SK-N-SH (cell line): ENCODE results near the gene LDAF1. TPM values are rescaled to one million over a fixed set of nuclear protein-coding genes. Genes with fewer than 3 reads are reported as not detected.

Experiments used
- CTCF ChIA-PET: fragments of 300-600, 350-600 bp; formaldehyde crosslinking; extraction: SDS; loops from one replicate; lab custom pipeline; 2021; lab: Yijun Ruan, JAX
- POLR2A ChIA-PET: fragments of 350-600 bp; sonication (Branson Sonifier 250); formaldehyde crosslinking; extraction: SDS; loops from one replicate; lab custom pipeline; 2020; ENCODE audit warnings: antibody characterized with exemption, inconsistent platforms; lab: Yijun Ruan, JAX
- DNase-seq: peaks from one replicate; pipeline ENCODE4 v3.0.0; 2012
- H2AFZ ChIP-seq: fragments of 200-600 bp; sonication (generic); 2 replicates; pipeline ENCODE4 v1.8.1; 2016; ENCODE audit warnings: antibody characterized with exemption, mild to moderate bottlenecking, low read depth
- H3F3A ChIP-seq: fragments of 200-600 bp; sonication (generic); replicated peaks from 2 replicates; pipeline ENCODE3; 2016; ENCODE audit warnings: antibody characterized with exemption, mild to moderate bottlenecking; ENCODE audit not compliant: insufficient read depth
- H3K27ac ChIP-seq, 2 experiments: fragments of 200-500 bp in 1 of 2; fragments of 200-600 bp in 1 of 2; sonication (Bioruptor generic) in 1 of 2; sonication (generic), shearing (Covaris generic) in 1 of 2; 2 replicates each; pipeline versions ENCODE4 v1.5.1 to v1.6.1; 2014 to 2016; ENCODE audit warnings: low read depth in 2 of 2, inconsistent platforms in 1 of 2, low read length in 1 of 2, mild to moderate bottlenecking in 1 of 2, mixed read lengths in 1 of 2
- H3K27me3 ChIP-seq: fragments of 200-600 bp; sonication (generic), shearing (Covaris generic); 2 replicates; pipeline ENCODE4 v1.6.1; 2016; ENCODE audit warnings: mixed run types; ENCODE audit not compliant: insufficient read depth
- H3K36me3 ChIP-seq, 2 experiments: fragments of 200-500 bp in 1 of 2; fragments of 200-600 bp in 1 of 2; sonication (Bioruptor generic) in 1 of 2; sonication (generic) in 1 of 2; replicated peaks in 1 of 2; 2 replicates each; pipeline versions ENCODE3 to v1.5.1; 2014 to 2016; ENCODE audit warnings: low read length in 1 of 2, mild to moderate bottlenecking in 1 of 2; ENCODE audit not compliant: insufficient read depth in 2 of 2, control insufficient read depth in 1 of 2
- H3K4me1 ChIP-seq, 2 experiments: fragments of 200-500 bp in 1 of 2; fragments of 200-600 bp in 1 of 2; sonication (Bioruptor generic) in 1 of 2; sonication (generic), shearing (Covaris generic) in 1 of 2; 2 replicates each; pipeline versions ENCODE4 v1.5.1 to v1.6.1; 2014 to 2016; ENCODE audit warnings: low read depth in 1 of 2, low read length in 1 of 2, mixed run types in 1 of 2; ENCODE audit not compliant: insufficient read depth in 2 of 2, control insufficient read depth in 1 of 2
- H3K4me2 ChIP-seq: fragments of 200-600 bp; sonication (generic), shearing (Covaris generic); 2 replicates; pipeline ENCODE4 v1.6.1; 2017; ENCODE audit warnings: mixed run types
- H3K4me3 ChIP-seq, 2 experiments: fragments of 200-500 bp in 1 of 2; fragments of 200-600 bp in 1 of 2; sonication (Bioruptor generic) in 1 of 2; sonication (generic), shearing (Covaris generic) in 1 of 2; 2 replicates each; pipeline versions ENCODE4 v1.5.1 to v1.8.1; 2014 to 2016; ENCODE audit warnings: low read depth in 2 of 2, inconsistent platforms in 1 of 2, low read length in 1 of 2, mild to moderate bottlenecking in 1 of 2, mixed read lengths in 1 of 2, moderate library complexity in 1 of 2
- H3K79me2 ChIP-seq: fragments of 200-600 bp; sonication (generic); 2 replicates; pipeline ENCODE4 v1.8.1; 2017; ENCODE audit warnings: mild to moderate bottlenecking; ENCODE audit not compliant: insufficient read depth
- H3K9ac ChIP-seq: fragments of 200-600 bp; sonication (generic); 2 replicates; pipeline ENCODE4 v1.6.1; 2017; ENCODE audit warnings: mixed run types
- H3K9me2 ChIP-seq: fragments of 200-600 bp; sonication (generic); 2 replicates; pipeline ENCODE4 v1.6.1; 2017; ENCODE audit warnings: mixed run types
- H3K9me3 ChIP-seq: fragments of 200-600 bp; sonication (generic); 2 replicates; pipeline ENCODE4 v1.6.1; 2017; ENCODE audit warnings: mixed run types, mild to moderate bottlenecking, moderate library complexity
- H4K20me1 ChIP-seq: fragments of 200-600 bp; sonication (generic); 2 replicates; pipeline ENCODE4 v1.6.1; 2017; ENCODE audit warnings: mild to moderate bottlenecking, mixed run types; ENCODE audit not compliant: insufficient read depth
- EZH2phosphoT487 ChIP-seq: fragments of 200-600 bp; sonication (generic); IDR thresholded peaks from 2 replicates; pipeline ENCODE4 v1.6.1; 2017; ENCODE audit warnings: low read depth, mixed run types, mild to moderate bottlenecking, antibody characterized with exemption, moderate library complexity, borderline replicate concordance
- FOXJ3 ChIP-seq: sonication (generic); formaldehyde crosslinking; IDR thresholded peaks from 2 replicates; pipeline ENCODE4 v1.5.1; 2020; ENCODE audit warnings: mild to moderate bottlenecking, missing genetic modification reagents
- JUND ChIP-seq: IDR thresholded peaks from 2 replicates; pipeline ENCODE4 v1.4.0; 2012
- NFIC ChIP-seq: IDR thresholded peaks from 2 replicates; pipeline ENCODE4 v1.4.0; 2012; ENCODE audit warnings: borderline replicate concordance
- RAD21 ChIP-seq: IDR thresholded peaks from 2 replicates; pipeline ENCODE4 v1.6.1; 2012; ENCODE audit warnings: mild to moderate bottlenecking, low read length
- RXRA ChIP-seq: IDR thresholded peaks from 2 replicates; pipeline ENCODE4 v1.4.0; 2012; ENCODE audit warnings: low read depth, mild to moderate bottlenecking, borderline replicate concordance
- SIN3A ChIP-seq: IDR thresholded peaks from 2 replicates; pipeline ENCODE4 v1.6.1; 2012; ENCODE audit warnings: low read depth, mild to moderate bottlenecking, low read length, moderate library complexity, borderline replicate concordance
- SMC3 ChIP-seq: IDR thresholded peaks from 2 replicates; pipeline ENCODE4 v1.6.1; 2012; ENCODE audit warnings: low read depth, low read length, improper control_type of control experiment
- TEAD4 ChIP-seq: IDR thresholded peaks from 2 replicates; pipeline ENCODE4 v1.4.0; 2012; ENCODE audit warnings: mild to moderate bottlenecking, borderline replicate concordance; ENCODE audit not compliant: insufficient read depth
- WGBS: methylation state at CpG from one replicate; pipeline ENCODE4 v1.1.6; 2017; ENCODE audit warnings: low lambda C conversion rate; 5-methylcytosine and 5-hydroxymethylcytosine counted together
- polyA plus RNA-seq, 3 experiments: library from polyadenylated mRNA; depleted of rRNA; stranded (reverse); fragments of >200 nt; gene quantifications; 2 replicates each; pipeline ENCODE4 v1.2.3, GENCODE V29; 2012
- TF ChIP-seq, protein P1 (sequence below): IDR thresholded peaks from 2 replicates; pipeline ENCODE4; 2012
- TF ChIP-seq, protein P2 (sequence below): fragments of 150-350 bp; IDR thresholded peaks from 2 replicates; pipeline ENCODE4 v1.6.1; 2017; ENCODE audit warnings: antibody characterized with exemption, low read length, low read depth, borderline replicate concordance
- TF ChIP-seq, protein P3 (sequence below): IDR thresholded peaks from 2 replicates; pipeline ENCODE4 v1.6.1; 2012; ENCODE audit warnings: mild to moderate bottlenecking, low read depth, low read length, moderate library complexity

Gene LDAF1
- polyA plus RNA-seq, 1 of the 3 experiments (the other 2 are of a cell fraction) = 10.0 TPM

DNA sequence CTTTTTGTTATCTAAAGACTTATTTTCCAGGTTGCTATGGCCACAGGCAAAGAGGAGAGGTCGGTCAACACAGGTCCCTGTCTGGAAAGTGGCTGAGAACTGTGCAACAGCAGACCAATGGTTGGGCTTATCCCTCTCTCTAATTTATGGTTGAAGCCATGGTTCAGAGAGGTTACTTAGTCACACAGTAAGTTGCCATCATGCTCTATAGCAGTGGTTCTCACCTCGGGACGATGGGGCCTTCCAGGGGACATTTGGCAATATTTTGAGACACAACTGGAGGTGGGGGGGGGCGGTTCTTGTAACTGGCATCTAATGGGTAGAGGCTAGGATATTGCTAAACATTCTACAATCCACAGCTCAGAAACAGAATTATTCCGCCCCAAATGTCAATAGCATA, 842 bp upstream of the LDAF1 start:
- Histone ChIP-seq H2AFZ (peak overlapping the region; percentile 94), H3K27me3 (no peaks in the 10 kb centered on the region), H3F3A (peaks cover 8% of the 10 kb centered on the region), H4K20me1 (no peaks in the 10 kb centered on the region), H3K9me3 (no peaks in the 10 kb centered on the region), H3K4me1 (peaks cover 6 to 11% of the 10 kb centered on the region in 2 experiments; a peak in 3 of 4 replicates), H3K9me2 (no peaks in the 10 kb centered on the region), H3K9ac (0 out of 2 replicates have a peak overlapping the region, but pooled peaks have one; percentile 83), H3K4me2 (peak overlapping the region; percentile 85), H3K79me2 (no peaks in the 10 kb centered on the region), H3K27ac (no peak overlapping the region), H3K4me3 (peak overlapping the region in 1 of 2 experiments; percentile 80; a peak in 2 of 4 replicates), H3K36me3 (no peaks in the 10 kb centered on the region)
- 82% methylated on average over 5 of the region's 5 CpGs for WGBS
- POLR2A ChIA-PET = interaction anchor here (1.0 kb wide), 1 partner anchor 143 kb away, joined by 3 read pairs; no protein-coding TSS in a partner anchor
- DNase-seq = no peak
- no peak for TF ChIP-seq JUND
- TF ChIP-seq SIN3A = no peak
- TF ChIP-seq, protein P1, sequence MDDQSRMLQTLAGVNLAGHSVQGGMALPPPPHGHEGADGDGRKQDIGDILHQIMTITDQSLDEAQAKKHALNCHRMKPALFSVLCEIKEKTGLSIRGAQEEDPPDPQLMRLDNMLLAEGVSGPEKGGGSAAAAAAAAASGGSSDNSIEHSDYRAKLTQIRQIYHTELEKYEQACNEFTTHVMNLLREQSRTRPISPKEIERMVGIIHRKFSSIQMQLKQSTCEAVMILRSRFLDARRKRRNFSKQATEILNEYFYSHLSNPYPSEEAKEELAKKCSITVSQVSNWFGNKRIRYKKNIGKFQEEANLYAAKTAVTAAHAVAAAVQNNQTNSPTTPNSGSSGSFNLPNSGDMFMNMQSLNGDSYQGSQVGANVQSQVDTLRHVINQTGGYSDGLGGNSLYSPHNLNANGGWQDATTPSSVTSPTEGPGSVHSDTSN = no peak
- TF ChIP-seq EZH2phosphoT487 = no peak
- TF ChIP-seq, protein P2, sequence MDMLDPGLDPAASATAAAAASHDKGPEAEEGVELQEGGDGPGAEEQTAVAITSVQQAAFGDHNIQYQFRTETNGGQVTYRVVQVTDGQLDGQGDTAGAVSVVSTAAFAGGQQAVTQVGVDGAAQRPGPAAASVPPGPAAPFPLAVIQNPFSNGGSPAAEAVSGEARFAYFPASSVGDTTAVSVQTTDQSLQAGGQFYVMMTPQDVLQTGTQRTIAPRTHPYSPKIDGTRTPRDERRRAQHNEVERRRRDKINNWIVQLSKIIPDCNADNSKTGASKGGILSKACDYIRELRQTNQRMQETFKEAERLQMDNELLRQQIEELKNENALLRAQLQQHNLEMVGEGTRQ = no peak
- no peak for TF ChIP-seq TEAD4
- TF ChIP-seq, protein P3, sequence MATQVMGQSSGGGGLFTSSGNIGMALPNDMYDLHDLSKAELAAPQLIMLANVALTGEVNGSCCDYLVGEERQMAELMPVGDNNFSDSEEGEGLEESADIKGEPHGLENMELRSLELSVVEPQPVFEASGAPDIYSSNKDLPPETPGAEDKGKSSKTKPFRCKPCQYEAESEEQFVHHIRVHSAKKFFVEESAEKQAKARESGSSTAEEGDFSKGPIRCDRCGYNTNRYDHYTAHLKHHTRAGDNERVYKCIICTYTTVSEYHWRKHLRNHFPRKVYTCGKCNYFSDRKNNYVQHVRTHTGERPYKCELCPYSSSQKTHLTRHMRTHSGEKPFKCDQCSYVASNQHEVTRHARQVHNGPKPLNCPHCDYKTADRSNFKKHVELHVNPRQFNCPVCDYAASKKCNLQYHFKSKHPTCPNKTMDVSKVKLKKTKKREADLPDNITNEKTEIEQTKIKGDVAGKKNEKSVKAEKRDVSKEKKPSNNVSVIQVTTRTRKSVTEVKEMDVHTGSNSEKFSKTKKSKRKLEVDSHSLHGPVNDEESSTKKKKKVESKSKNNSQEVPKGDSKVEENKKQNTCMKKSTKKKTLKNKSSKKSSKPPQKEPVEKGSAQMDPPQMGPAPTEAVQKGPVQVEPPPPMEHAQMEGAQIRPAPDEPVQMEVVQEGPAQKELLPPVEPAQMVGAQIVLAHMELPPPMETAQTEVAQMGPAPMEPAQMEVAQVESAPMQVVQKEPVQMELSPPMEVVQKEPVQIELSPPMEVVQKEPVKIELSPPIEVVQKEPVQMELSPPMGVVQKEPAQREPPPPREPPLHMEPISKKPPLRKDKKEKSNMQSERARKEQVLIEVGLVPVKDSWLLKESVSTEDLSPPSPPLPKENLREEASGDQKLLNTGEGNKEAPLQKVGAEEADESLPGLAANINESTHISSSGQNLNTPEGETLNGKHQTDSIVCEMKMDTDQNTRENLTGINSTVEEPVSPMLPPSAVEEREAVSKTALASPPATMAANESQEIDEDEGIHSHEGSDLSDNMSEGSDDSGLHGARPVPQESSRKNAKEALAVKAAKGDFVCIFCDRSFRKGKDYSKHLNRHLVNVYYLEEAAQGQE = no peak
- no peak for TF ChIP-seq RXRA
- TF ChIP-seq SMC3 = no peak
- TF ChIP-seq FOXJ3 (CRISPR knock-in tag) = no peak
- TF ChIP-seq NFIC = no peak
- TF ChIP-seq RAD21 = no peak
- CTCF ChIA-PET = interaction anchor here (0.8 to 7.7 kb wide), 21 partner anchors 9 to 1526 kb away, joined by 3 to 84 read pairs (median 5); partner anchors contain the start of gene CRYM
